ENCODE measurements around the gene RMND1.

GRCh38 chr6:151488226-151488625 is 36.3 kb upstream of the RMND1 start:
- TF ChIP-seq JUNB (IDR thresholded peaks at IDR 0.05) = no peak
- TF ChIP-seq CTCF (IDR thresholded peaks at IDR 0.05) = no peak
- no peak for TF ChIP-seq POLR2A (IDR thresholded peaks at IDR 0.05; ENCODE audit: low read length)
- TF ChIP-seq RAD21 (conservative IDR thresholded peaks at IDR 0.05 in 1 of 2, IDR thresholded peaks at IDR 0.05 in 1 of 2) = no peak
- TF ChIP-seq KDM1A (IDR thresholded peaks at IDR 0.05; ENCODE audit: low read depth) = no peak
- TF ChIP-seq REST (IDR thresholded peaks at IDR 0.05) = no peak
- TF ChIP-seq TP53 (CRISPR knock-in tag; IDR thresholded peaks at IDR 0.05) = no peak
